MCF 10A (cell line): ENCODE data around the gene LHFPL3. TPM values are rescaled to one million over a fixed set of nuclear protein-coding genes. Genes with fewer than 3 reads are reported as not detected.
A peak's percentile ranks its signal among the peaks of the same experiment; 100 is the strongest.

Experiments used
- BruUV-seq: library from RNA; stranded (reverse); fragments of 400-500 nt; replicated peaks from 2 replicates; lab custom pipeline; 2021; lab: Mats Ljungman, UMichigan
- CTCF ChIA-PET: fragments of 300-600 bp; sonication (Branson Sonifier 250); formaldehyde crosslinking; extraction: SDS; loops from one replicate; lab custom pipeline; 2021; ENCODE audit warnings: antibody characterized with exemption, inconsistent platforms; lab: Yijun Ruan, JAX
- POLR2A ChIA-PET: fragments of 300-600, 350-650 bp; sonication (Branson Sonifier 250); formaldehyde crosslinking; extraction: SDS; loops from one replicate; lab custom pipeline; 2020; ENCODE audit warnings: antibody characterized with exemption, inconsistent platforms; lab: Yijun Ruan, JAX
- DNase-seq: peaks from one replicate; pipeline ENCODE4 v3.0.0-alpha.2; 2018; ENCODE audit not compliant: unreplicated experiment
- H3K27ac Mint-ChIP-seq: one replicate; pipeline ENCODE4 v1.8.0; 2022; ENCODE audit warnings: mild to moderate bottlenecking, low read depth, mixed read lengths; ENCODE audit not compliant: unreplicated experiment
- H3K27me3 Mint-ChIP-seq: one replicate; pipeline ENCODE4 v1.8.0; 2022; ENCODE audit warnings: mixed read lengths; ENCODE audit not compliant: insufficient read depth, unreplicated experiment
- H3K36me3 Mint-ChIP-seq: one replicate; pipeline ENCODE4 v1.8.0; 2022; ENCODE audit warnings: mild to moderate bottlenecking, moderate library complexity, mixed read lengths; ENCODE audit not compliant: insufficient read depth, unreplicated experiment
- H3K4me1 Mint-ChIP-seq: one replicate; pipeline ENCODE4 v1.8.0; 2022; ENCODE audit warnings: mixed read lengths; ENCODE audit not compliant: insufficient read depth, unreplicated experiment
- H3K4me3 Mint-ChIP-seq: one replicate; pipeline ENCODE4 v1.8.0; 2022; ENCODE audit warnings: mild to moderate bottlenecking, moderate library complexity, mixed read lengths; ENCODE audit not compliant: unreplicated experiment
- H3K9me3 Mint-ChIP-seq: one replicate; pipeline ENCODE4 v1.8.0; 2022; ENCODE audit warnings: mixed read lengths; ENCODE audit not compliant: unreplicated experiment
- CTCF ChIP-seq: fragments of 200-600 bp; IDR thresholded peaks from one replicate; pipeline ENCODE4 v1.8.0; 2022; ENCODE audit warnings: antibody characterized with exemption, mild to moderate bottlenecking; ENCODE audit not compliant: unreplicated experiment
- intact Hi-C: fragments of 100-400 bp; cut with micrococcal nuclease; formaldehyde crosslinking; loops from 2 replicates; pipeline ENCODE4 v1.14.1; 2022
- total RNA-seq: library from RNA; stranded (reverse); gene quantifications from 2 replicates; pipeline ENCODE4 v1.2.3, GENCODE V29; 2022

The LHFPL3 gene
- total RNA-seq, 1 experiment from 2014 or later, result not detected

GRCh38 chr7:104883248-104883717 is 554.9 kb downstream of the LHFPL3 start:
- H3K9me3 Mint-ChIP-seq, result no peaks in the 10 kb centered on the region
- no peak overlapping the region for H3K4me3 Mint-ChIP-seq
- intact Hi-C loops, result loop anchor here (1.0 to 5.0 kb wide), 2 partner anchors 35 to 704 kb away; no protein-coding TSS in a partner anchor
- CTCF ChIA-PET, result interaction anchor here (0.6 to 3.9 kb wide), 37 partner anchors 10 to 1386 kb away, joined by 3 to 64 read pairs (median 4); no protein-coding TSS in a partner anchor
- BruUV-seq, result no TSS peak
- POLR2A ChIA-PET, result interaction anchor here (1.3 kb wide), 1 partner anchor 35 kb away, joined by 4 read pairs; no protein-coding TSS in a partner anchor
- DNase-seq, result no peak
- H3K27ac Mint-ChIP-seq, result no peak overlapping the region
- H3K27me3 Mint-ChIP-seq, result peaks cover 8% of the 10 kb centered on the region
- TF ChIP-seq CTCF, result no peak
- no peaks in the 10 kb centered on the region for H3K4me1 Mint-ChIP-seq
- H3K36me3 Mint-ChIP-seq, result no peaks in the 10 kb centered on the region

- H3K9me3 Mint-ChIP-seq, result no peaks in the 10 kb centered on the region
- no peak overlapping the region for H3K4me3 Mint-ChIP-seq
- DNase-seq, result peak; percentile 86
- CTCF ChIA-PET, result interaction anchor here (0.5 to 3.9 kb wide), 34 partner anchors 10 to 1387 kb away, joined by 3 to 64 read pairs (median 6); no protein-coding TSS in a partner anchor
- H3K4me1 Mint-ChIP-seq, result no peaks in the 10 kb centered on the region
- TF ChIP-seq CTCF, result peak; percentile 86
- BruUV-seq, result no TSS peak
- intact Hi-C loops, result loop anchor here (1.0 to 5.0 kb wide), 2 partner anchors 34 to 703 kb away; no protein-coding TSS in a partner anchor
- POLR2A ChIA-PET, result interaction anchor here (1.3 kb wide), 1 partner anchor 35 kb away, joined by 4 read pairs; no protein-coding TSS in a partner anchor
- peaks cover 2% of the 10 kb centered on the region for H3K27me3 Mint-ChIP-seq
- no peak overlapping the region for H3K27ac Mint-ChIP-seq
- no peaks in the 10 kb centered on the region for H3K36me3 Mint-ChIP-seq
These were observed 555.5 kb downstream of the LHFPL3 start for GRCh38 chr7:104883718-104884452.

GRCh38 chr7:104886651-104887050 is 558.2 kb downstream of the LHFPL3 start:
- Mint-ChIP-seq H3K4me1 (no peaks in the 10 kb centered on the region), H3K27ac (no peak overlapping the region), H3K36me3 (no peaks in the 10 kb centered on the region), H3K27me3 (no peaks in the 10 kb centered on the region), H3K4me3 (no peak overlapping the region), H3K9me3 (no peaks in the 10 kb centered on the region)
- BruUV-seq, result no TSS peak
- TF ChIP-seq CTCF, result no peak
- POLR2A ChIA-PET, result no interaction called here
- DNase-seq, result no peak
- CTCF ChIA-PET, result interaction anchor here (1.0 kb wide), 1 partner anchor 32 kb away, joined by 4 read pairs; no protein-coding TSS in a partner anchor
- intact Hi-C loops, result no loop called here

- no peaks in the 10 kb centered on the region for H3K36me3 Mint-ChIP-seq
- ChIA-PET CTCF (interaction anchor here (0.7 to 1.0 kb wide), 3 partner anchors 28 to 623 kb away, joined by 3 to 5 read pairs (median 3); no protein-coding TSS in a partner anchor), POLR2A (no interaction called here)
- intact Hi-C loops, result no loop called here
- peaks cover 4% of the 10 kb centered on the region for H3K27me3 Mint-ChIP-seq
- no peaks in the 10 kb centered on the region for H3K4me1 Mint-ChIP-seq
- no peak overlapping the region for H3K4me3 Mint-ChIP-seq
- no peak for TF ChIP-seq CTCF
- no peak for DNase-seq
- BruUV-seq, result no TSS peak
- no peaks in the 10 kb centered on the region for H3K9me3 Mint-ChIP-seq
- H3K27ac Mint-ChIP-seq, result no peak overlapping the region
These were observed 561.8 kb downstream of the LHFPL3 start for GRCh38 chr7:104890216-104890615.
